Epidermal melanocyte (primary cell): ENCODE measurements around the gene TOMM20.
"Not testable (repeated sequence)": the region's sequence is repeated elsewhere in the genome, so short reads cannot be mapped to it uniquely, and the experiment has no call there.

Experiments
- DNase-seq: peaks from one replicate; pipeline ENCODE4 v3.0.0; 2011; ENCODE audit warnings: low spot score; ENCODE audit not compliant: insufficient read length

Gene TOMM20

GRCh38 chr1:235102259-235102582, 26.4 kb downstream of the TOMM20 start:
- no peak for DNase-seq

- DNase-seq = no peak
Measured at GRCh38 chr1:235101558-235102258, 26.9 kb downstream of the TOMM20 start.

GRCh38 chr1:235100194-235100772, 28.4 kb downstream of the TOMM20 start:
- DNase-seq = no peak

- no peak for DNase-seq
Measured at GRCh38 chr1:235098991-235099390, 29.6 kb downstream of the TOMM20 start.

- no peak for DNase-seq
Measured at GRCh38 chr1:235098547-235098946, 30.1 kb downstream of the TOMM20 start.

- not testable (repeated sequence) for DNase-seq
Measured at GRCh38 chr1:235097501-235097900, 31.1 kb downstream of the TOMM20 start.

GRCh38 chr1:235095938-235096562, 32.6 kb downstream of the TOMM20 start:
- DNase-seq = no peak

- DNase-seq = peak; percentile 63
Measured at GRCh38 chr1:235093696-235094592, 34.7 kb downstream of the TOMM20 start.

- no peak for DNase-seq
Measured at GRCh38 chr1:235093013-235093695, 35.5 kb downstream of the TOMM20 start.

GRCh38 chr1:235092415-235092814, 36.2 kb downstream of the TOMM20 start:
- not testable (repeated sequence) for DNase-seq

- DNase-seq = not testable (repeated sequence)
Measured at GRCh38 chr1:235092045-235092406, 36.6 kb downstream of the TOMM20 start.

- DNase-seq = not testable (repeated sequence)
Measured at GRCh38 chr1:235091319-235092044, 37.2 kb downstream of the TOMM20 start.

- DNase-seq = peak; percentile 34
Measured at GRCh38 chr1:235090406-235091069, 38.1 kb downstream of the TOMM20 start.

- DNase-seq = no peak
Measured at GRCh38 chr1:235088907-235089306, 39.7 kb downstream of the TOMM20 start.

- no peak for DNase-seq
Measured at GRCh38 chr1:235088430-235088829, 40.2 kb downstream of the TOMM20 start.

- no peak for DNase-seq
Measured at GRCh38 chr1:235087906-235088305, 40.7 kb downstream of the TOMM20 start.

- not testable (repeated sequence) for DNase-seq
Measured at GRCh38 chr1:235085411-235086117, 43.1 kb downstream of the TOMM20 start.

GRCh38 chr1:235080788-235081187, 47.8 kb downstream of the TOMM20 start:
- not testable (repeated sequence) for DNase-seq

GRCh38 chr1:235080297-235080657, 48.4 kb downstream of the TOMM20 start:
- not testable (repeated sequence) for DNase-seq
